IPS-NIHi7 (cell line): ENCODE results near the gene ARMH1.
"Not testable (repeated sequence)": the region's sequence is repeated elsewhere in the genome, so short reads cannot be mapped to it uniquely, and the experiment has no call there.

ENCODE experiments used
- DNase-seq: peaks from one replicate; pipeline ENCODE4 v3.0.0; 2012; ENCODE audit warnings: mixed read lengths; ENCODE audit errors: extremely low spot score

ARMH1 gene

DNA sequence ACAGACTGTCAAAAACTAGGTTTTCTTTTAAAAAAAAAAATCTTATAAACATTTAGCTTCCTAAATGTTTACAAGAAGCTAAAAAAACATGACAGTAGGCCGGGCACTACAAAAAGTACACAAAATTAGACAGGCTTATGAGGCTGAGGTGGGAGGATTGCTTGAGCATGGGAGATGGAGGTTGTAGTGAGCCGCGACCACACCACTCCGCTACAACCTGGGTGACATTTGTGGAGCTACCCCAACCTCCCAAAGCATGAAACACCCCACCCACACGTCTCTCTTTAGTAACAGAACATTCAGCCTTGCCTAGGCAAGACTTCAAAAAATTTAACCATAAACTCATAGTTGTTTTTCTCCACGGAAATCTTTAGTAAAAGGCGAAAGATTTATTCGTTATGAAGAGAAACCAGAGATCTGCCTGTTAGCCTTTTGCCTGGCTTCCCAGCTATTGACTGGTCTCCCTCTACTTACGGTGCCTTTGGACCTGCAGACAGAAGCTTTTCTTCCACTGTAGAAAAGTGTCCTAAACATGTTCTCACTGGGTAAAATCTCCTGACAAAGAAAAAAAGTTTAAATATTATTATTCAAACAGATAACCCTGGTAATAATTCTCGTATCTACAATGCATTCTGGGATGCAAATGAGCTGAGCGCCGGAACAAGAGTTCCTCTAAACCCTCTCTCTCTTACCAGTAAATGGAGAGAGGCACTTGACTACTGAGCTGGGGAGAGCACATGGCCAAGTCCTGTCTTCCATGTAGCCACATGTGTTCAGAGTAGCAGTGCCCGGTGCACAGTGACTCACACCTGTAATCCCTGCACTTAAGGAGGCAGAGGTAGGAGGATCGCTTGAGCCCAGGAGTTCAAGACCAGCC is 47.2 kb downstream of the ARMH1 start:
- DNase-seq: peak; percentile 81

GRCh38 chr1:44723064-44723463 is 48.5 kb downstream of the ARMH1 start:
- no peak for DNase-seq

DNA sequence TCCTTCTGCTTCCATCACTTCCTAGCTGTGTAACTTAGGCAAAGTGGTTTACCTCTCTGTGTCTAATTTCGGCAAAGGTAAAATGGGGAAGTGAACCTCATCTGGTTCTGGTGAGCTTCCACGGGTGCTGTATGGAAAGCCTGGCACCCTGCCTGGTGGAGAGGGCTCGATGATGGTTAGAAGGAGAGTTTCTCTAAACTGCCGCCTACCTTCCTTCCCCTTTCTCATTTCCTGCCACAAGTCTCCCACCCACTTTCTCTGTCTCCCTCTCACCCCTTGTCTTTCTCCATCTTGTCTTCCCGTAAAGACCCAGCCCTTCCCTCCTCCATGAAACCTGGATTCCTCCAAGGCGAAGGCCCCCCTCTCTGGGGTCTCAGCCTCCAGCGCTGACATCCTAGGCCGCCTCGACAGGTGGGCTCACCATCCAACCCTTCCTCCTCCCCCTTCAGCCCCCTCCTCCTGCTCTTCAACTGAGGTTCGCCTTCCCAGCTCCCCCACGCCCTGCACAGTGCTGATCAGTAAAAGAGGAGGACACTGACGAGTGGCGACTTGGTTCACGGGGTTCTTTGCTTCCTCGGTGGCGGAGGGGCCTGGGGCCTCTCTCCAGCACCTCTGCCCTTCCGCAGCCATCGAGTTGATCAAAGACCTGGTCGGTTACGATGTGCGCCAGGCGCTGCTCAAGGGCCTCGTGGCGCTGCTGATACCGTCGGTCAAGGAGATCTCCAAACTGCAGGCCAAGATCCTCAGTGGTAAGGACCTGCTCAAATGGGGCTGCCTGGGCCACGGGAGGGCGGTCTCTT is 49.2 kb downstream of the ARMH1 start:
- DNase-seq: no peak

GRCh38 chr1:44724296-44724954 is 49.9 kb downstream of the ARMH1 start:
- no peak for DNase-seq

DNA sequence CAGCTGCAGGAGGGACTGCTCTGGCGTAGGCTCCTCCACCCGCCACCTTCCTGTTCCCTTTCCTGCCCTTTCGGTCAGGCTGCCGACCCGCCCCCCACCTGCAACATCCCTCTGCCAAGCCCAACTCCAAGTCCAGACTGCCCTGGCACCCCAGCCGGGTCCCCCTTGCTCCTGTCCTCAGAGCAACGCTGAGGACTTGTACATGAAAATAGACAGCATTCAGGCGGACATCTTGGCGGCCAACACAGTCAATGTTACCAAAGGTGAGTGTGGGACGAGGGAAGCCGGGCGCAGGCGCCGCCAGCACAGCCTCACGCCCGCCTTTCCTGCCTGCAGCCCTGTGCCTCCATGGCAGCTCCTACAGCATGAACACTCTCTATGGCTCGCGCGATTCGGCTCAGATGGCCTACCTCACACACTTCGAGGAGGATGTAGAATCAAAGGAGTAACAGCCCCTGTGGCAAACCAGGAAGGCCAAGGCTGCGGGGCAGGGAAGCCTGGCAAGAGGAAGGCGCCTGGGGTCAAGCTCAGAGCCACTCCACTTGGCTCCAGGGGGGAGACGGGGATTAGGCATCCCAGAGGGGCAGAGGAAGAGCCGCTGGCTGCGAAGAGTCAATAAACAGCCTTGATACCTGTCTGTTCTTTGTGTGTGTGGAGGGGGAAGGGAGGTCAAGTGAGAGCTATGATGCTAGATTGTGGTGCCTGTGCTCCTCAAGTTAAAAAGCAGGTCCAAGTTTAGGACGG is 50.6 kb downstream of the ARMH1 start:
- DNase-seq: no peak

- peak; percentile 84 for DNase-seq
These were observed 56.4 kb downstream of the ARMH1 start, which contains the start of gene RNU5D-1 for GRCh38 chr1:44730741-44731512. TSS of gene RNU5D-1 (minus strand) at chr1:44731170.

DNA sequence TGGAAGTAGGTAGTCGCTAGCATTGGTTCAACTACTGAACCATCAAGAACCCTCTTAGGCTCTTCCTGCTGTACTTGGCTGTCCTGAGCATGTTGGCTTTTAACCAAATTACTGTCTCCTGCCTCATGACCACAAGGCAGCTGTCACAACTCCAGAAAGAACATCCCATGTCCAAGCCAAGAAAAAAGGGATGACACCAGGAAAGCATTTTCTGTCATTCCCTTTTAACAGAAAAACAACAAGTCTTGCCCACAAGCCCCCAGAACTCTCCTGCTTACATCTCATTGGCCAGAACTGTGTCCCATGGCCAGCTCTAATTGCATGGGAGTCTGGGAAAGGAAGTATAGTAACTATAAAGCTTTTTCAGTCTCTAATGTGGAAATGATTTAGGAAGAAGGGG is 58.9 kb downstream of the ARMH1 start:
- no peak for DNase-seq

DNA sequence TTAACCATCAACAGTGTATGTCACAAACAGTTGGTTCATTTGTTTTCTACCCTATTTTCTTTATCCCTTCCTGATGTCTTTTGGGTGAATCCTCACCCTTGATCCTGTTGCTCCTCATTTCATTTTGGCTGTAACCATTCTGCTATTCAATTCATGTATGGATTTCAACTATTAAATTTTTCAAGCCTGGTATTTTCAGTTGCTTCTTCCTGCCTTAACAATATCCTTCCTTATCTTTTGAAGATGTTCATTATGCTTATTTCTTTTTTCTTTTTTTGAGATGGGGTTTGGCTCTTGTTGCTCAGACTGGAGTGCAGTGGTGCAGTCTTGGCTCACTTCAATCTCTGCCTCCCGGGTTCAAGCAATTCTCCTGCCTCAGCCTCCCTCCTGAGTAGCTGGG is 59.3 kb downstream of the ARMH1 start:
- no peak for DNase-seq

DNA sequence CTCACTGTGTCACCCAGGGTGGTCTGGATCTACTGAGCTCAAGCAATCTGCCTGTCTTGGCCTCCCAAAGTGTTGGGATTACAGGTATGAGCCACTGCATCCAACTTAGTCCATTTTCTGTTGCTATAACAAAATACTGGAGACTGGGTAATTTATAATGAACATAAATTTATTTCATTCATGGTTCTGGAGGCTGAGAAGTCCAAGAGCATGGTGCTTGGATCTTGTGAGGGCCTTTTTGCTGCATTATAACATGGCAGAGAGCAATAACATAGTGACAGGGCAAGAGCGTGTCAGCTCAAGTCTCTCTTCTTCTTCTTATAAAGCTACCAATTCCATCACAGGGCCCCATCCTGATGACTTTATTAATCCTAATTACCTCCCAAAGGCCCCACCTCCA is 61.5 kb downstream of the ARMH1 start:
- DNase-seq: no peak

DNA sequence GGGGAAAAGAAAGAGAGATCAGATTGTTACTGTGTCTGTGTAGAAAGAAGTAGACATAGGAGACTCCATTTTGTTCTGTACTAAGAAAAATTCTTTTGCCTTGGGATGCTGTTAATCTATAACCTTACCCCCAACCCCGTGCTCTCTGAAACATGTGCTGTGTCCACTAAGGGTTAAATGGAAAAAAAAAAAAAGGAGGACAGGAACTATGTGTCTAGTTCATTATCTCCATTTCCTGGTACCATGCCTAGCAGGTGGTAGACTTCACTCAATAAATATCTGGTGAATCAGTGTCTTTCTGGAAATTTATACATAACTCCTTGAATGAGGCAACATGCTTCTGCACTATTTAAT is 64.4 kb downstream of the ARMH1 start:
- not testable (repeated sequence) for DNase-seq

- peak; percentile 99 for DNase-seq
These were observed 65.0 kb downstream of the ARMH1 start, which contains the start of gene KIF2C for GRCh38 chr1:44739307-44740178. TSS of gene KIF2C (plus strand) at chr1:44739837. CDS start at chr1:44739933, 96 bp downstream.

DNA sequence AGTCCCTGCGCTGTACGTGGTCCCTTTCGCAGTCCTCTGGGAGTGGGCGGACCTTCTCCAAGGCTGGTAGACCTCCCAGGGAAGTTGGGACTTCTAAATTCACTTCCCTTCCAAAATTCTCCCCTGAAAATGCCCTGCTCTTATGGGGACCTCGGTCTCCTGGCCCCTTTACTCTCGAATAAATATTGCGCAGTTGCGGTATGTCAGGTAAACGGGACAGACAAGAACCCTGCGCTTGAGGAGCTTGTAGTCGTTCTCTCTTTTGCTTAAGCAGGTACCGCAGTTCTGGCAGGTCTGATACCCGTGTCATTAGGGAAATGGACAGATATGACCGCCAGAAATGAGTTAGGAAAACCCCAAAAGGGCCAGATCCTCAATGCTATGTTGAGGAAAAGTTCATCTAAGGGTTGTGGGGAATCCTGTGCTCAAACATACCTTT is 65.7 kb downstream of the ARMH1 start:
- DNase-seq: peak; percentile 32

DNA sequence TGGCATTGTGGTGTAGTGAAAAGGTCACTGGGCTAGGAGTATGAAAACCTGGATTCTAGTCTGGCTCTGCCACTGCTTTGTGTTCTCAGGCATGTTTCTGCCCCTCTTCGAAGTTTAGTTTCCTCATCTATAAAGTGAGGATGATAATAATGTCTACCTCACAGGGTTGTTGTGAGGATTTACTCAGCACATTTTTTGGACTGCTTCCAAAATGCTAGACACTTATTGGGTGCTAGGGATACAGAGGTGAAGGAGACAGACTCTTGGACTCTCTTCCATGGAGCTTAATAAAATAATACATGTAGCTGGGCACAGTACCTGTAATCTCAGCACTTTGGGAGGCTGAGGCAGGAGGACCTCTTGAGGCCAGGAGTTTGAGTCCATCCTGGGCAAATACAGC is 68.7 kb downstream of the ARMH1 start:
- DNase-seq: no peak

- no peak for DNase-seq
These were observed 73.4 kb downstream of the ARMH1 start for GRCh38 chr1:44747878-44748277.

GRCh38 chr1:44757420-44757819 is 82.9 kb downstream of the ARMH1 start:
- no peak for DNase-seq

- no peak for DNase-seq
These were observed 84.6 kb downstream of the ARMH1 start for GRCh38 chr1:44759077-44759476.

GRCh38 chr1:44760876-44761275 is 86.4 kb downstream of the ARMH1 start:
- DNase-seq: no peak

DNA sequence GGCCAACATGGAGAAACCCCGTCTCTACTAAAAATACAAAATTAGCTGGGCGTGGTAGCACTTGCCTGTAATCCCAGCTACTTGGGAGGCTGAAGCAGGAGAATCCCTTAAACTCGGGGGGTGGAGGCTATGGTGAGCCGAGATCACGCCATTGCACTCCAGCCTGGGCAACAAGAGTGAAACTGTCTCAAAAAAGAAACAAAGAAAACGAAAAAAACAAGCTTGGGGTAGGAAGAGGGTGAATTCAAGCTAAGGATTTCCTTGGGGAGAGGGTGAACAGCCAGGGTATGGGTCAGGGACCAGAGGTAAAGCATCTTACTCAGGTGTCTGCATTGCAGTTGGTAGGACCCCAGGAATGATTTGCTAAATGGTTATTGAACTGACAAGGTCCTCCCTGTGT is 91.9 kb downstream of the ARMH1 start:
- DNase-seq: not testable (repeated sequence)
